ENCODE measurements around the gene CCDC149. TPM values are rescaled to one million over a fixed set of nuclear protein-coding genes. Genes with fewer than 3 reads are reported as not detected.

Gene CCDC149
- total RNA-seq, 1 donor from 2014 or later: 20.6 TPM

- Mint-ChIP-seq H3K27me3 (ENCODE audit: unreplicated experiment) (no peaks in the 10 kb centered on the region), H3K36me3 (ENCODE audit: unreplicated experiment) (peaks cover 29% of the 10 kb centered on the region), H3K4me1 (ENCODE audit: unreplicated experiment) (peaks cover 7% of the 10 kb centered on the region), H3K27ac (ENCODE audit: unreplicated experiment) (no peak overlapping the region), H3K4me3 (ENCODE audit: unreplicated experiment) (no peak overlapping the region), H3K9me3 (ENCODE audit: unreplicated experiment) (peaks cover 8% of the 10 kb centered on the region)
- no peak for TF ChIP-seq CTCF (IDR thresholded peaks at IDR 0.05)
- no peak for DNase-seq (ENCODE audit: extremely low spot score, unreplicated experiment)
Observed at GRCh38 chr4:24808955-24809354, 103.9 kb downstream of the CCDC149 start.

- Mint-ChIP-seq H3K4me1 (ENCODE audit: unreplicated experiment) (peaks cover 7% of the 10 kb centered on the region), H3K36me3 (ENCODE audit: unreplicated experiment) (peaks cover 27% of the 10 kb centered on the region), H3K9me3 (ENCODE audit: unreplicated experiment) (peaks cover 8% of the 10 kb centered on the region), H3K4me3 (ENCODE audit: unreplicated experiment) (no peak overlapping the region), H3K27me3 (ENCODE audit: unreplicated experiment) (no peaks in the 10 kb centered on the region), H3K27ac (ENCODE audit: unreplicated experiment) (no peak overlapping the region)
- DNase-seq (ENCODE audit: extremely low spot score, unreplicated experiment): peak; percentile 74
- TF ChIP-seq CTCF (IDR thresholded peaks at IDR 0.05): no peak
Observed at GRCh38 chr4:24808261-24808660, 104.6 kb downstream of the CCDC149 start.

GRCh38 chr4:24807611-24808010, 105.2 kb downstream of the CCDC149 start:
- peak; percentile 49 for DNase-seq (ENCODE audit: extremely low spot score, unreplicated experiment)
- H3K27me3 Mint-ChIP-seq (ENCODE audit: unreplicated experiment): no peaks in the 10 kb centered on the region
- H3K4me1 Mint-ChIP-seq (ENCODE audit: unreplicated experiment): peaks cover 10% of the 10 kb centered on the region
- no peak for TF ChIP-seq CTCF (IDR thresholded peaks at IDR 0.05)
- H3K4me3 Mint-ChIP-seq (ENCODE audit: unreplicated experiment): no peak overlapping the region
- H3K9me3 Mint-ChIP-seq (ENCODE audit: unreplicated experiment): peaks cover 8% of the 10 kb centered on the region
- peaks cover 27% of the 10 kb centered on the region for H3K36me3 Mint-ChIP-seq (ENCODE audit: unreplicated experiment)
- no peak overlapping the region for H3K27ac Mint-ChIP-seq (ENCODE audit: unreplicated experiment)

- peaks cover 20% of the 10 kb centered on the region for H3K36me3 Mint-ChIP-seq (ENCODE audit: unreplicated experiment)
- H3K27ac Mint-ChIP-seq (ENCODE audit: unreplicated experiment): no peak overlapping the region
- no peak overlapping the region for H3K4me3 Mint-ChIP-seq (ENCODE audit: unreplicated experiment)
- no peaks in the 10 kb centered on the region for H3K27me3 Mint-ChIP-seq (ENCODE audit: unreplicated experiment)
- H3K9me3 Mint-ChIP-seq (ENCODE audit: unreplicated experiment): no peaks in the 10 kb centered on the region
- peaks cover 13% of the 10 kb centered on the region for H3K4me1 Mint-ChIP-seq (ENCODE audit: unreplicated experiment)
- peak; percentile 72 for DNase-seq (ENCODE audit: extremely low spot score, unreplicated experiment)
- TF ChIP-seq CTCF (IDR thresholded peaks at IDR 0.05): no peak
Observed at GRCh38 chr4:24806206-24806990, 106.4 kb downstream of the CCDC149 start.

- Mint-ChIP-seq H3K4me3 (ENCODE audit: unreplicated experiment) (no peak overlapping the region), H3K4me1 (ENCODE audit: unreplicated experiment) (peaks cover 20% of the 10 kb centered on the region), H3K27me3 (ENCODE audit: unreplicated experiment) (peaks cover 4% of the 10 kb centered on the region), H3K36me3 (ENCODE audit: unreplicated experiment) (peaks cover 18% of the 10 kb centered on the region), H3K9me3 (ENCODE audit: unreplicated experiment) (no peaks in the 10 kb centered on the region), H3K27ac (ENCODE audit: unreplicated experiment) (no peak overlapping the region)
- DNase-seq (ENCODE audit: extremely low spot score, unreplicated experiment): peak; percentile 13
- TF ChIP-seq CTCF (IDR thresholded peaks at IDR 0.05): no peak
Observed at GRCh38 chr4:24805566-24805965, 107.3 kb downstream of the CCDC149 start.

All from osteocyte (in vitro differentiated cells).